Measurements from ENCODE around the gene CYP11A1. TPM values are rescaled to one million over a fixed set of nuclear protein-coding genes. Genes with fewer than 3 reads are reported as not detected.

Gene CYP11A1
- total RNA-seq, result not detected in 2 replicates

- DNase-seq (ENCODE audit: low read depth) (no peak), FAIRE-seq (no peak)
- H3K36me3 ChIP-seq (ENCODE audit: control insufficient read depth, insufficient read depth, low read length), result no peaks in the 10 kb centered on the region
- peaks cover 1% of the 10 kb centered on the region for H3K27me3 ChIP-seq (ENCODE audit: control insufficient read depth, insufficient read depth, low read length)
- TF ChIP-seq CTCF (IDR thresholded peaks at IDR 0.05; ENCODE audit: insufficient read depth, low read length, severe bottlenecking), result no peak
- H3K4me3 ChIP-seq (ENCODE audit: low read depth, low read length), result no peak within 1 kb of the TSS
Observed at GRCh38 chr15:74367296-74367854, at the start of gene CYP11A1. Gene CYP11A1, minus strand, starts transcription at chr15:74367646. Its CDS starts 61 bp downstream, at chr15:74367585.

- no peak for TF ChIP-seq CTCF (IDR thresholded peaks at IDR 0.05; ENCODE audit: insufficient read depth, low read length, severe bottlenecking)
- DNase-seq (ENCODE audit: low read depth), result no peak
- H3K36me3 ChIP-seq (ENCODE audit: control insufficient read depth, insufficient read depth, low read length), result peaks cover 20% of the 10 kb centered on the region
- no peaks in the 10 kb centered on the region for H3K27me3 ChIP-seq (ENCODE audit: control insufficient read depth, insufficient read depth, low read length)
- H3K4me3 ChIP-seq (ENCODE audit: low read depth, low read length), result no peak overlapping the region
- no peak for FAIRE-seq
Observed at GRCh38 chr15:74417225-74417624, 49.8 kb upstream of the CYP11A1 start.

GRCh38 chr15:74415966-74416916 is 48.8 kb upstream of the CYP11A1 start:
- FAIRE-seq, result peak; percentile 85
- peaks cover 20% of the 10 kb centered on the region for H3K36me3 ChIP-seq (ENCODE audit: control insufficient read depth, insufficient read depth, low read length)
- no peak for TF ChIP-seq CTCF (IDR thresholded peaks at IDR 0.05; ENCODE audit: insufficient read depth, low read length, severe bottlenecking)

GRCh38 chr15:74414603-74415338 is 47.3 kb upstream of the CYP11A1 start:
- Histone ChIP-seq H3K27me3 (ENCODE audit: control insufficient read depth, insufficient read depth, low read length) (no peaks in the 10 kb centered on the region), H3K36me3 (ENCODE audit: control insufficient read depth, insufficient read depth, low read length) (peaks cover 20% of the 10 kb centered on the region), H3K4me3 (ENCODE audit: low read depth, low read length) (no peak overlapping the region)
- no peak for TF ChIP-seq CTCF (IDR thresholded peaks at IDR 0.05; ENCODE audit: insufficient read depth, low read length, severe bottlenecking)
- no peak for FAIRE-seq
- no peak for DNase-seq (ENCODE audit: low read depth)

More at GRCh38 chr15:74415966-74416916, 48.8 kb upstream of the CYP11A1 start:
- DNase-seq (ENCODE audit: low read depth), result no peak
- Histone ChIP-seq H3K27me3 (ENCODE audit: control insufficient read depth, insufficient read depth, low read length) (no peaks in the 10 kb centered on the region), H3K4me3 (ENCODE audit: low read depth, low read length) (no peak overlapping the region)

GRCh38 chr15:74414081-74414580 is 46.7 kb upstream of the CYP11A1 start:
- DNase-seq (ENCODE audit: low read depth), result no peak
- Histone ChIP-seq H3K4me3 (ENCODE audit: low read depth, low read length) (no peak overlapping the region), H3K27me3 (ENCODE audit: control insufficient read depth, insufficient read depth, low read length) (no peaks in the 10 kb centered on the region), H3K36me3 (ENCODE audit: control insufficient read depth, insufficient read depth, low read length) (peaks cover 20% of the 10 kb centered on the region)
- FAIRE-seq, result no peak
- TF ChIP-seq CTCF (IDR thresholded peaks at IDR 0.05; ENCODE audit: insufficient read depth, low read length, severe bottlenecking), result no peak
